T-helper 22 cell (primary cell): ENCODE data around the gene SLITRK4.

Experiments
- DNase-seq: peaks from one replicate; pipeline ENCODE4 v3.0.0-alpha.2; 2020; ENCODE audit warnings: low read depth

Gene SLITRK4, protein sequence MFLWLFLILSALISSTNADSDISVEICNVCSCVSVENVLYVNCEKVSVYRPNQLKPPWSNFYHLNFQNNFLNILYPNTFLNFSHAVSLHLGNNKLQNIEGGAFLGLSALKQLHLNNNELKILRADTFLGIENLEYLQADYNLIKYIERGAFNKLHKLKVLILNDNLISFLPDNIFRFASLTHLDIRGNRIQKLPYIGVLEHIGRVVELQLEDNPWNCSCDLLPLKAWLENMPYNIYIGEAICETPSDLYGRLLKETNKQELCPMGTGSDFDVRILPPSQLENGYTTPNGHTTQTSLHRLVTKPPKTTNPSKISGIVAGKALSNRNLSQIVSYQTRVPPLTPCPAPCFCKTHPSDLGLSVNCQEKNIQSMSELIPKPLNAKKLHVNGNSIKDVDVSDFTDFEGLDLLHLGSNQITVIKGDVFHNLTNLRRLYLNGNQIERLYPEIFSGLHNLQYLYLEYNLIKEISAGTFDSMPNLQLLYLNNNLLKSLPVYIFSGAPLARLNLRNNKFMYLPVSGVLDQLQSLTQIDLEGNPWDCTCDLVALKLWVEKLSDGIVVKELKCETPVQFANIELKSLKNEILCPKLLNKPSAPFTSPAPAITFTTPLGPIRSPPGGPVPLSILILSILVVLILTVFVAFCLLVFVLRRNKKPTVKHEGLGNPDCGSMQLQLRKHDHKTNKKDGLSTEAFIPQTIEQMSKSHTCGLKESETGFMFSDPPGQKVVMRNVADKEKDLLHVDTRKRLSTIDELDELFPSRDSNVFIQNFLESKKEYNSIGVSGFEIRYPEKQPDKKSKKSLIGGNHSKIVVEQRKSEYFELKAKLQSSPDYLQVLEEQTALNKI

DNA sequence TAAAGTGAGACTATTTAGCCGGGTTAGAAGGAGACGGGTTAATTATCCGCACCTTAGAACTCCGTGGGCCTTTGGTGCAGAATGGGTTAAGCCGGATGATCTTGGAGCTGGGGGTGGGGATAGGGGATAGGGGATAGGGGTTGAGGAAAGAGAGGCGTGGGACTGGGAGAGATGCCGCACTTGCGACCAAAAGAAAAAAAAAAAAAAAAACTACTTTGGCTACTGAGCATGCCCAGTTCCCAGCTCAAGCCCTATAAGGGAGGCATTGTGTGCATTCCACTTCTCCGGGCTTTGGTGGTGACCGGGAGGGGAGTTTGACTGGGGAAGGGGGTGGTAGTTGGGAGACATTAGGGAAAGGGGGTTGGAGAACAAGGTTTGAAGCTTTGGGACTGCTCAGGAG lies at the start of gene SLITRK4:
Gene SLITRK4, minus strand, starts transcription at position 187 of the 400 bp plus-strand sequence. CDS start 4,993 bp downstream, outside the sequence.
- DNase-seq, result no peak

DNA sequence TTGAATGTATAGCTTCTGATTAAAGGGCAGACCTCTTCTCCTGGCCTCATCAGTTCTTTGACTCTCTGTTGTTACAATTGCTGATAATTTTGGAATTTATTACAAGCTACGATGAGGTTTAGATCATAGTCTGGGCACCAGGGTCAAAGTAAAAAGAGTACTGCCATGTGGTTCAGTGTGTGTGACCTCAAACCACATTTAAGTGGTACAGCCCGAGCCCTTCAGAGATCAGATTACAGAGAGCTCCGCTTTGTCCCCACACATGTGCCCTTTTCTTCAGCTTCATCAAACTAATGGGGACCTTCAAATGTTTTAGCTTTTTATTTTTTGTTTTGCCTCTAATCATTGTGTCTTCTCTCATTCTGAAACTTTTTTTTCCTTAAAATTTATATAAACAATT lies 47.6 kb upstream of the SLITRK4 start:
- DNase-seq, result no peak

DNA sequence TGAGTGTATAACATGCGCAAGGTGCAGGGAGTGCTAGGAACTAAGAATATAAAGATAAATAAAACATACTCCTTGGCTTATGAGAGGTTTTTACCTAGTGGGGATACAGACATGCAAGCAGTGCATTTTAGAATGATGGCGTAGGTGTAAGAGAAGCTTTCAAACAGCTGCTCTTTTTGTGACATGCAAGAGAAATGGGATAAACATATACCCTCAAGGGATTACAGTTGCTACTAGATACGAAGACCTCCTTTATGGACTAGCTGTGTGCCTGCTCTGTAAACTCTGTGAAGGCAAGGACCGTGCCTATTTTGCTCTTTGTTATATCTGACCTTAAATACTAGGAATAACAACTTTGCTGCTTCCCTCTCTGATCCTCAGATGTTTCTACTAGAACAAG lies 39.0 kb upstream of the SLITRK4 start:
- no peak for DNase-seq

DNA sequence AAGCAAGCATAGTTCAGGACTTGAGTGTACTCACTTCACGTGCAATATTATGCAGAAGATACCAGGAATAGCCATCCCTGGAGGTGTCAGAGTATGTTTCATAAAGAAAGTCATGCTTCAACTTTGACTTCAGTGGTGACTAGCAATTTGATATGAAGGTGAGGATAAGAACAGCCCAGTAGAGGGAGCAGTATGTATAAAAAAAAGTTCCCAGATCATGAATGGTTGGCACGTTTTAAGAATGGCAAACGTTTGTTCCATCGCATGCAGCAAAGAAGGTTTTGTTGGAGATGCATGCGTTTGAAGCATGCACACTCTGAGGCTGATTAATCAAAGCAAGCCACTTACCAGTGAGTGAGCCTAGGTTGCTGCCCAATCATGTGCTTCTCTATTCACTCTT lies 33.5 kb upstream of the SLITRK4 start:
- no peak for DNase-seq

DNA sequence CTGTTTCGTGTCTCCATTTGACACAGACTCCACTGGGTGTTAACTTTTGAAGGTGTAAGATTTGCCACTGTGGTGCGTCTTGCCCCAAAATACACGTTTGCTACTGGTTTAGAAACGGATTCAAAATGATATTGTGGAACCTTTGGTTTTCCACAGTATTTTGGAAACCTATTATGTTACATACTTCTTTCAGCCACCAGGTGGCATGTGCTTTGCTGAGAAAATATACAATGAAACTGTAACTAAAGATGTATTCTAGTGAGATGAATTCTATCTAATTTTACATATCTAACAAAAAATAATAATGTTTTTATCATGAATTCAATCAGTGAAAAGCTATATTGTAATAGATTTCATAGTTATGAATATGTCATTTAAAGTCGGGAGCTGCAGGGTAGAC lies 28.4 kb upstream of the SLITRK4 start:
- no peak for DNase-seq

DNA sequence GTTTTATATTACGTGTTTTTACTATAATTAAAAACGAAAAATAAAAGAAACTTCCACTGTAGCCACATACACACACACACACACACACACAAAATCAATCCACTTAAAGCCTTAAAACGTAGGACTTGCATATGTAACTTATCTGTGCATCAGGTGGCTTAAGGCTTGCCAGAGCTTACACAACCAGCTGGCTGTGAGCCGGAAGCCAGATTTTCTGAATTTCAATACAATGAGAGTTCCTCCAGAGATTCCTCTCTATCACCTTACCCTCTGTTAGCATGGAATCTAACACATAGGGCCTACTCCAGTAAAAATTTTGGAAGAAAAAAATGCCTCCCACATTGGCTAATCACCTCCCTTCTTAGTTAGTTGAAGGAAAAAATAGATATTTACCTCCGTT lies 27.9 kb upstream of the SLITRK4 start:
- DNase-seq, result no peak

DNA sequence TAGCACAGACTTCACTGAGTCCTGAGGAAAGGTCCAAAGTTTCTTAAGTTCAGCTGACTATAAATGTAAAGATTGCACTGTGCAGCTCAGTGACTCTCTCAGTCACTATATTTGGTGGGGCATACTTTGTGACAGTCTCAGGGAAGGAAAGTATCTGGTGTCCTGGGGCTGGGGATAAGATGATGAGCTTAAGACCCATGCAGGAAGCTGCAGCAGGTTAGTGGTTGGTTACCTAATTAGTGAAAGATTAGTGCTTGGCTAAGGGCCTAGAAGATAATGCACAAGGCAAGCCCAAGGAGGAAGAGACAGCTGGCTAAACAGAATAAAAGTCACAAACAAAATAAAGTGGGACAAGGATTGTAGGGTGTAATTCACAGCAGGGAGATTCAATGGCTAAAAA lies 25.4 kb upstream of the SLITRK4 start:
- no peak for DNase-seq

DNA sequence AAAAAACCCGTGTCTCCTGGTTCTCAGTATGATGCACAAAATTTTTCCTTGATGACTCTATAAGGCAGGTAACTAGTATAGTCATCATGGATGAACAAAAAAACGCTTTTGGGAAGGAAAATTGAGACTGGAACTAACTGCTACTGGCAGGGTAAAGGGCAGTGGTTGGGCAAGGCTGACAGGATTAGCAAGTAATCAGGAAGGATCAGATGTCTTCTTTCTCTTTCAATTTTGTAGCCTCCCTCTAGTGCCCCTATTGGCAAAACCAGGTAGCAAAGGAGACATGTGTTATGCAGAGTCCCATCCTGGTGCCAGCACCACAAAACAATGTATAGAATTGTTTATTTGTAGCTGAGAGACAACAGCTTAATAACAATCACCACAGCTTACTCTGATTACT lies 12.8 kb upstream of the SLITRK4 start:
- DNase-seq, result no peak

DNA sequence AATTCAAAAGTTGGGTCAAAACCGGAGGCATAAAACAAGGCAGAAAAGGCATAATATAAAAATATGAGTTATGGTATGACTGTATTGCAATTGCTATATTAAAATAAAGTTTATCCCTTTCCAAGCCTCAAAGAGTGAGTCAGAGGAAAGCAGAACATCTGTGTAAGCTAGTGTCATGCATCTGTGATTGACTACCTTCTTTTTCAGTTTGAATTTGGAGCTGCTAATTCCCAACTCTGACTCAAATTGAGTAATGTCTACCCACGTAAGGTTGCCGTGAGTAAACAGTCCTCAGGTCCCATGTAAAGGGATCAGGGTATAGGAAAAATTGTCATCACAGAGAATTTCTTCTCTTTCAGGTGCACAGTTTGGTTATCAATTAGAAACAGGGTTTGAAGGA lies 6.5 kb upstream of the SLITRK4 start:
- DNase-seq, result no peak

DNA sequence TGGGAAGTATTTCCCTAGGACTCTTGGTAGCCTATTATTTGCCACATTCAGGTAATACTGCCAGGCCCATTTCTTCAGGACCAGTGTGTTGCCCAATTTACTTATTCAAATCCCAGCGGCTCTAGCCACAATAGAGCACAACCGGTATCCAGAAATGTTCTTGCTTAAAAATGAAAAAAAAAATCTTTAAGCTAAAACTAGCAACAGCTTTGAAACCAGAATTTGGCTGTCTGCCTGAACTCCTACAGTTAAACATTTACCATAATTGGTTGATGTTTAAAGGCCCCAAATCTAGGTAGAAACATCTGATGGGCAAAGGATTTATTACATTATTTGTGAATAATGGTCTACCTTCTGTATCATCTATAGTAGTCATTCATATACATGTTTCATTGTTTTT lies 930 bp upstream of the SLITRK4 start:
- DNase-seq, result no peak

DNA sequence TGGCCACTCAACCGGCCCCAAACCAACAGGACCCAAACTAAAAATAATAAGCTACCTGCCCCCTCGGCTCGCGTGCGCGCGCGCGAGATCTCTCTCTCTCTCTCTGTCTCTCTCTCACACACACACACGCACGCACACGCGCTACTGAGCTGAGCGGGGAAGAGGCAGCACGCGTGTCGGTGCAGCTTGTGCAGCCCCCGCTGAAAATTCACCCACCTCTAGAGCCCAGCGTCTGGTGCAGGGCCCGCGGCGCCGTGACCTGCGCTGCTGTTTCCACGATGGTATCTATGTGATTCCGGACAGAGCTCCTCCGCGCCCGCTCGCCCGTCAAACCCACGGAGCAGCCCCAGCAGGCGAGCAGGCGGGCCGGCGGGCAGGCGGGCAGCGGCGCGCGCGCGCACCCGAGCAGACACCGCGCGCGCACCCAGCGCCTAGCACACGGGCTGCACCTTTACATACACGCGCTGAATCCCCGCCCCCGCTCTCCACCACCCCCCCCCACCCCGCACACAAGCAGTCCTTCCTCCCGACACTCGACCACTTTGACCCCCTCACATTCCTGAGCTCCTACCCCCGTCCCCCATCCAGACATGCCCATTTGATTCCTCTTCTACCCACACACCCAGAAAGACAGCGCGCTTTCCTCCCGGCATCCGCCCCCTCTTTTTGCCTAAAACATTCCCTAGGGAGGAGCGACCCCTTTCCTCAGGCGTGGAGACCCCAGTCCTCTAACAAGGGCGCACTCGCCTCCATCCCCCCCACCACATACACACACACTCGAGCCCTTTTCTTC lies 1.0 kb downstream of the SLITRK4 start:
- no peak for DNase-seq

DNA sequence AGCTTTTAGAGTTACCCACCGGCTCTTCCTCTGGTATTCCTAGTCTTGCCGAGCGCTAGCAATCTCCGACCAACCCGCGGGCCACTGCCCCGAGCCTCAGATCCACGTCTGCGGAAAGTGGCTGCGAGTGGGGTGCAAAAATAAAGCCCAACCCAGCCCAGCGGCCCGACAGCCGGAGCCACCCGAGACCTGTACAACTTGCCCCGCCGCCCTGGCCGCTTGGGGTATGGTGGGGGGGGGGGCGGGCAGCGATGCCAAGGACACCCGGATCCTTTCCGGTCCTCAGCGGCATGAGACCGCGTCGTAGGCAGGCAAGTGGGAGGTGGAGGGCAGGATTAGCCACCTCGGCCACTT lies 1.6 kb downstream of the SLITRK4 start:
- DNase-seq, result no peak

DNA sequence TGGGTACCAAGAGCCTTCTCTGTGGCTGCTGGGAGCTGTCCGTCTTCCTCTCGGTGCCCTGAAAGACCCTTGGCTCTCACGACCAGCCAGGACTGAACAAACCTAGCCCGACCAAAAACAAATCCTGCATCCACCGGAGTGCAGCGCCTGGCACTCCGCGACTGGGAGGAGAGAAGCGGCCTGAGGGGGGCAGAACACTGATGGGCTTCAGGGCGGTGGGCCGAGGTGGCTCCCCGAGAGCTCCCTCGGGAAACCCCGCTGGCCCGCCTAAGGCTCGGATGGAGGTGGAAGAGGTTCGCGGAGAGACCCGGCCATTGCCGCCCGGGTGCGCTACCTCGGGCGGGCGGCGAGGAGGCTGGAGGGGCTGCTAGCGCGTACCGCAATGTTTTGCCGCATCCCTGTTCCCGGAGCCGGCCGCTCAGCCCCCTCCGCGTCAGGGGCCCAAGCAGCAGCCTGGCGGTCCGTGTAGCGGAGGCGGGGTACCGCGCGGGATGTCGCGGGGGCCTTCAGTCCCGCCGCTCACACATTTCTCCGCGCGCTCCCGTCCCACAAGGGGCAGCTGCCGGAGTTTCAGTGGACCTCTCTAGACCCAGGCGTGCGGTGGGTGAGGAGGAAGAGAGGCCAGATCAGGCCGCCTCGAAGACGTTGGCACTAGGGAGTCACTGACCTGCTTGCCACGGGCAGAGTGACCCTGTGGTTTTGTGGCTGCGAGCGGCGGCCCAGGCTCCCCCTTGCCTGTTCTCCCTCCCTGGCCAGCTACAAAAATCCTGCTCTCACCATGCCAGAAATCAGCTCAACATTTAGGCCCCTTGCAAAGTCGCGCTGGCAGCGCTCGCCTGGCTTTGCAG lies 2.2 kb downstream of the SLITRK4 start:
- DNase-seq, result no peak

DNA sequence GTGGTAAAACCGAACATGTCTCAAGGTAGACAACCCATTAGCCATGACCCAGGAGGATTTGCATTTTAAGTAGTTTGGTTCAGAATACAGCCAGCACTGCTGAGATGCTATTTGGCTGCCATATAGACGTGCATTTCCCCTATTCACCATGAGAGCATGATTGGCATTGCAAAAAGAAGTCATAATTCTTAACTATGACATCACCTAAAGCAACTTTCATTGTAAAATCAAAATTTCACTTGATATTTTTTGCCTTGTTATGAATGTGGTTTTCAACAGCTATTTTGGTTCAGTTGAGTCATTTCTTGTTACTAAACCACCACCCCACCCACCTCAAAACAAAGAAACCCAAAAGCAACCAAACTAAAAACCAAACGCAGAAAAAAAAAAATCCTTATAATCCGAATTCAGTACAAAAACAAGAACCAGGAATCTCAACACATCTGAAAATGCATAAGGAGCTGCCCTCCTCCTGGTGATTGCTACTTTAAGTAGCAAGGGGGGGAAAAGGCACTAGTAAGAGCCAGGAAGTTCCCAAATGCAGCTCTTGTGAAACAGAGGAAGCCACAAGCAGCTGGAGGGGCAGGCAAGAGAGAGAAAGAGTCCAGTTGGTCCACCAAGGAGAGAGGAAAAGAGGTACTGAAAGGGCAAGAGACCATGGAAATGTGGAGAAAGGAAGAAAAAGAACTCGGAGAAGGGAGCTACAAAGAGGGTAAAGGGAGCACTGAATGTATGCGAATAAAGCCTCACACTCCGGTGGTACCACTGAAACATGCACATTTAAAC lies 3.1 kb downstream of the SLITRK4 start:
- DNase-seq, result no peak

DNA sequence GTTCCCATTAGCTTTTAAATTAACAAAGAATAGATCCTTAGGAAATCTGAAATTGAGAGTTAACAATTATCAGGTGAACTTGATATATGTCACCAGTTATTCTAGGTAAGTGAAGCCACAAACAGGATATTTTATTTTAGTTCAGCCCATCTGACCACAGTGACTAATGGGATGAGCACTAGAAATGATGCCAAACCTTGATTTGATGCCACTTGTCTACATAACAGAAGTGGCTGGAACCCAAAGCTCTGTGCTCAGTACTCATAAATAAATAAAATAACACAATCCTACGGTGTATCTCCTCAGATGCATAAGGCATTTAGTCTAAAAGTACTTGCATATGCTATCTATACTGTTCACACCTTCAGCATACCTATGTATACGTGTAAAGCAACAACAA lies 12.2 kb downstream of the SLITRK4 start:
- no peak for DNase-seq

DNA sequence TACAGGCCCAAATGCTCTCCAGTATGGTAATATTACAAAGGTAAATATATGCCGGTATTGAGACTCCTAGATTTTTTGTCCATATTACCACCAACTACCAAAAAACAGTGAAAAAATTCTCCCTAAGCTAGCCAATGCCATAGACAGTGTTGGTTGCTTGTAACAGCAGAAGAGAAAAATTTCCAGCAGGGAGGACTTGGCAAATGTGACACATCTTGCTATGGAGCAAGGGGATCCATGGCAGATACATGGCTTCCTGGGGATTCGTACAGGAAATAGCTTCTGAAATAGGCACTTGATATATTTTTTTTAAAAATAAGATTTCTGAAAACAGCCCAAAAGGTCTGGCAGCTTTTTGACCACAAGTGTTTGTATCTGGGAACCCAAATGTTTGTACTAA lies 14.6 kb downstream of the SLITRK4 start:
- DNase-seq, result no peak

DNA sequence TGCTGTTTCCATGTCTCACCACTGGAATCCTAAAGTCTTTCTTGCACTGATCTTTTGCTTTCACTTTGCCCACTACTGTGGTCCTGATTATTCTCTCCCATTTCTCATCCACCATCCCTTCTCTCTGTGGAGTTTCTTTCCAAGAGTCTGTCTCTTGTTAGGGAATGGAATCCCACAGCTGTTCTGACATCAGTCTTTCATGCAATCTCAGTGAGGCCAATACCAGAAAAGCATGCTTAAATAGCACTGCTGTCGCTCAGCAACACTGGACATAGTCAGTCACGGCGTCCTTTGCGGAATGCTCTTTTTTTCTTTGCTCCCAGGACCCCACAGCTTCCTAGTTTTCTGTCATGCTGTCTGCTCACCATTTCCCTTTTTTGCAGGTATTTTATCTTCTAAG lies 20.1 kb downstream of the SLITRK4 start:
- no peak for DNase-seq

DNA sequence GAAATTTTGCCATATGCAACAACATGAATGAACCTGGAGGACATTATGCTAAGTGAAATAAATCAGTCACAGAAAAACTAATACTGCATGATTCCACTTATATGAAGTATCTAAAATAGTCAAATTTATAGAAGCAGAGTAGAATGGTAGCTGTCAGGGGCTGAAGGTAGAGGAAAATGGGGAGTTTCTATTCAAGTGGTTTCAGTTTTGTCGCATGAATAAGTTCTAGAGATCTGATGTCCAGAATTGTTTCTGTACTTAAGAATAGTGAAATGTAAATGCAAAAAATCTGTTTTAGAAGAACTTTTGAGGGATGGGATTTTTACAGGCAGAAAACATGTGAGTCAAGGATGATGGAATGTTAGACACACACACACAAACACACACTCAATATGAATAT lies 34.1 kb downstream of the SLITRK4 start:
- no peak for DNase-seq

DNA sequence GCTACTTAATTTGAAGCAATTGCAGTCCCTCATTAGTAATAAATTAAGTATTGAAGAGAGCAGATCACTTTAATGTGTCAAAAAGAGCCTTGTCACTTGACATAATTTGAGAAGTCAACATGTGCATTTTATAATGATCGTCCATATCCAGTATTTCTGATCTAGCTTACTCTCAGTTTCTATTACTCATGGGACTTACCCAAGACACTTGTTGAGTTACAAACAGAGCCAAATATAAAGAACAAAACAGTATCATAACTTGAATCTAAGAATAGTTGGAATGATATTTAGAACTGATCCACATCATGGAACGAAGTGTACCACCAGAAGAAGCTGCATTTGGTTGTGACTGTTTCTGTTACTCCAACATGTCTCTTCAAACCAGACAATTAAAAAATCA lies 54.7 kb downstream of the SLITRK4 start:
- DNase-seq, result no peak

DNA sequence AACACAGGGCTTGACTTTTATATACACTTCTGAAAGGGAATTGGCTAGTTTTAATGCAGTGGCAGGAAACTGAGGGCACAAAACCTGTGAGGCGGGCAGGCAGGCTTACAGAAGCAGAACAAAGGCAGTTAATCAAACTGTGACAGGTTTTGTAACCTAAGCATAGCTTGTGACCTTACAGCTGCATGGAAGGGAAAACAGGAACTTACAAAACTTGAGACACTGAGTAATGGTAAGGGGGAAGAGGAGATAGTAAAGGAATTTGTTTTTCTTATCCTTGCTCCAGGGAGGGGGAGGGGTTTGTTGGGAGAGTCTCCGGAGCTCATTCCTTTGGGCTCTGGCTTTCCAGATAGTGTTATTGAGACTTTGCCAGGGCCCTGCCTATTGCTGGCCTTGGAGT lies 55.6 kb downstream of the SLITRK4 start:
- no peak for DNase-seq
